Thyroid gland (tissue), 4 donors: Measurements from ENCODE around the gene NNT. TPM values are rescaled to one million over a fixed set of nuclear protein-coding genes. Genes with fewer than 3 reads are reported as not detected.

ENCODE experiments used
- DNase-seq, 2 donors: peaks; one replicate each; pipeline ENCODE4 v3.0.0-alpha.2; 2019
- H3K27ac ChIP-seq, 3 donors: fragments of 200-600 bp; sonication (generic); 1 replicate in 2 of 3; 2 replicates in 1 of 3; pipeline ENCODE4 v1.5.1; 2016 to 2019; ENCODE audit warnings: mild to moderate bottlenecking in 1 of 3, moderate library complexity in 1 of 3
- H3K27me3 ChIP-seq: fragments of 200-600 bp; sonication (generic); one replicate; pipeline ENCODE4 v1.5.1; 2019
- H3K36me3 ChIP-seq, 2 donors: fragments of 200-600 bp; sonication (generic); one replicate each; pipeline ENCODE4 v1.5.1; 2016 to 2019
- H3K4me1 ChIP-seq, 2 donors: fragments of 200-600 bp; sonication (generic); one replicate each; pipeline ENCODE4 v1.5.1; 2017 to 2019
- H3K4me3 ChIP-seq, 3 donors: fragments of 200-600 bp; sonication (generic); replicated peaks in 1 of 3; 1 replicate in 2 of 3; 2 replicates in 1 of 3; pipeline ENCODE4 v1.5.1; 2016; ENCODE audit warnings: mild to moderate bottlenecking in 1 of 3
- H3K9me3 ChIP-seq: fragments of 200-600 bp; sonication (generic); one replicate; pipeline ENCODE4 v1.5.1; 2017
- CTCF ChIP-seq, 6 experiments: fragments of 200-600 bp in 3 of 6; fragments of 450-650 bp in 3 of 6; sonication (generic) in 3 of 6; IDR thresholded peaks; one replicate each; pipeline ENCODE4 v1.5.1; 2016 to 2019; ENCODE audit warnings: antibody characterized with exemption in 6 of 6, mild to moderate bottlenecking in 2 of 6, inconsistent platforms in 1 of 6, moderate library complexity in 1 of 6
- POLR2A ChIP-seq, 2 donors: fragments of 450-650 bp; IDR thresholded peaks; one replicate each; pipeline ENCODE4 v1.6.1; 2017; ENCODE audit warnings: antibody characterized with exemption in 2 of 2, mild to moderate bottlenecking in 2 of 2, moderate library complexity in 1 of 2
- WGBS, 2 donors: methylation state at CpG; one replicate each; pipeline ENCODE4 v1.1.5; 2017; 5-methylcytosine and 5-hydroxymethylcytosine counted together
- intact Hi-C: fragments of 100-400 bp; cut with DNase I; formaldehyde crosslinking; loops from one replicate; pipeline ENCODE4 v1.15.1; 2023
- total RNA-seq, 4 donors: library from RNA; depleted of rRNA; stranded (reverse); fragments of >200 nt; gene quantifications; one replicate each; pipeline ENCODE4 v1.2.3, GENCODE V29; 2016

NNT gene
- total RNA-seq, 4 donors from 2014 or later: 95.7 to 125 (median 104) TPM

- intact Hi-C loops: no loop called here
- TF ChIP-seq POLR2A (IDR thresholded peaks at IDR 0.05) (no peak), CTCF (IDR thresholded peaks at IDR 0.05) (no peak)
- H3K27me3 ChIP-seq: no peaks in the 10 kb centered on the region
- no peaks in the 10 kb centered on the region for H3K36me3 ChIP-seq
- DNase-seq: no peak
- H3K4me1 ChIP-seq: no peaks in the 10 kb centered on the region
- 60 to 66% methylated on average over 5 of the region's 5 CpGs for WGBS, 2 donors
- no peaks in the 10 kb centered on the region for H3K9me3 ChIP-seq
- no peak overlapping the region for H3K4me3 ChIP-seq
- H3K27ac ChIP-seq: no peak overlapping the region
Measured at GRCh38 chr5:43564289-43564850, 38.6 kb upstream of the NNT start.

- H3K27me3 ChIP-seq: no peaks in the 10 kb centered on the region
- intact Hi-C loops: no loop called here
- DNase-seq: no peak
Measured at GRCh38 chr5:43565043-43565442, 37.9 kb upstream of the NNT start.

GRCh38 chr5:43567967-43568366 is 35.0 kb upstream of the NNT start:
- no peak for DNase-seq
- Histone ChIP-seq H3K4me3 (no peak overlapping the region), H3K27me3 (no peaks in the 10 kb centered on the region), H3K4me1 (peaks cover 14 to 16% of the 10 kb centered on the region in 2 donors), H3K27ac (no peak overlapping the region), H3K9me3 (no peaks in the 10 kb centered on the region), H3K36me3 (no peaks in the 10 kb centered on the region)
- intact Hi-C loops: no loop called here
- no peak for TF ChIP-seq POLR2A (IDR thresholded peaks at IDR 0.05)
- TF ChIP-seq CTCF (IDR thresholded peaks at IDR 0.05): no peak
- WGBS, 2 donors: 89 to 90% methylated on average over 3 of the region's 3 CpGs

More at GRCh38 chr5:43565043-43565442, 37.9 kb upstream of the NNT start:
- Histone ChIP-seq H3K4me1 (no peaks in the 10 kb centered on the region), H3K27ac (no peak overlapping the region), H3K36me3 (no peaks in the 10 kb centered on the region), H3K9me3 (no peaks in the 10 kb centered on the region), H3K4me3 (no peak overlapping the region)
- TF ChIP-seq POLR2A (IDR thresholded peaks at IDR 0.05) (no peak), CTCF (IDR thresholded peaks at IDR 0.05) (no peak)
- WGBS, 2 donors: 87 to 88% methylated on average over 5 of the region's 5 CpGs

GRCh38 chr5:43569236-43569746 is 33.7 kb upstream of the NNT start:
- 92 to 94% methylated on average over 4 of the region's 4 CpGs for WGBS, 2 donors
- Histone ChIP-seq H3K27ac (no peak overlapping the region), H3K9me3 (no peaks in the 10 kb centered on the region), H3K36me3 (no peaks in the 10 kb centered on the region), H3K27me3 (no peaks in the 10 kb centered on the region), H3K4me1 (peaks cover 17% of the 10 kb centered on the region in 2 donors), H3K4me3 (no peak overlapping the region)
- DNase-seq: no peak
- intact Hi-C loops: no loop called here
- TF ChIP-seq CTCF (IDR thresholded peaks at IDR 0.05): no peak
- no peak for TF ChIP-seq POLR2A (IDR thresholded peaks at IDR 0.05)

- no peak overlapping the region for H3K4me3 ChIP-seq
- no peak for TF ChIP-seq CTCF (IDR thresholded peaks at IDR 0.05)
- no peak for TF ChIP-seq POLR2A (IDR thresholded peaks at IDR 0.05)
- H3K27me3 ChIP-seq: no peaks in the 10 kb centered on the region
- WGBS, 2 donors: 88 to 93% methylated on average over 8 of the region's 8 CpGs
- no peak for DNase-seq
- H3K27ac ChIP-seq: no peak overlapping the region
- no peaks in the 10 kb centered on the region for H3K36me3 ChIP-seq
- H3K4me1 ChIP-seq: peaks cover 17% of the 10 kb centered on the region in 2 donors
- intact Hi-C loops: no loop called here
- no peaks in the 10 kb centered on the region for H3K9me3 ChIP-seq
Measured at GRCh38 chr5:43570450-43571158, 32.4 kb upstream of the NNT start.
